HepG2 (cell line): ENCODE data around the gene EPN2. TPM values are rescaled to one million over a fixed set of nuclear protein-coding genes. Genes with fewer than 3 reads are reported as not detected.

Experiments used
- ARNT ChIP-seq: fragments of 450-650 bp; IDR thresholded peaks from 2 replicates; pipeline ENCODE4 v1.6.1; 2017
- CBX2 ChIP-seq, 2 experiments: fragments of 200-600 bp in 1 of 2; sonication (generic); formaldehyde crosslinking in 1 of 2; IDR thresholded peaks; 2 replicates each; pipeline versions ENCODE4 v1.7.0 to v1.8.1; 2018 to 2022; ENCODE audit warnings: low read depth in 2 of 2, low read length in 1 of 2, mild to moderate bottlenecking in 1 of 2, missing genetic modification reagents in 1 of 2
- CEBPZ ChIP-seq: IDR thresholded peaks from 2 replicates; pipeline ENCODE4 v1.6.1; 2012; ENCODE audit warnings: low read length, improper control_type of control experiment
- GABPA ChIP-seq, 2 experiments: IDR thresholded peaks; 2 replicates each; pipeline ENCODE4 v1.6.1; 2011 to 2016; ENCODE audit warnings: low read depth in 2 of 2, low read length in 1 of 2, missing biosample characterization in 1 of 2, missing genetic modification characterization in 1 of 2
- IRF1 ChIP-seq: sonication (generic); formaldehyde crosslinking; IDR thresholded peaks from 2 replicates; pipeline ENCODE4 v1.4.0; 2020; ENCODE audit warnings: low read depth, mild to moderate bottlenecking, missing genetic modification reagents
- NR2C2 ChIP-seq: sonication (generic); formaldehyde crosslinking; IDR thresholded peaks from 2 replicates; pipeline ENCODE4 v1.4.0; 2020; ENCODE audit warnings: missing genetic modification reagents, mild to moderate bottlenecking, moderate library complexity, borderline replicate concordance
- SALL1 ChIP-seq: sonication (generic); formaldehyde crosslinking; IDR thresholded peaks from 2 replicates; pipeline ENCODE4 v1.8.0; 2022; ENCODE audit warnings: mild to moderate bottlenecking, missing genetic modification reagents
- SYNCRIP ChIP-seq: fragments of 200-400 bp; formaldehyde crosslinking; IDR thresholded peaks from 2 replicates; pipeline ENCODE4 v1.6.1; 2018; ENCODE audit warnings: mild to moderate bottlenecking, low read depth, low read length; ENCODE audit not compliant: insufficient read depth
- TP53 ChIP-seq: sonication (generic); formaldehyde crosslinking; conservative IDR thresholded peaks from 2 replicates; pipeline ENCODE4 v1.4.0; 2020; ENCODE audit warnings: missing genetic modification reagents
- ZBTB7B ChIP-seq: sonication (generic); formaldehyde crosslinking; IDR thresholded peaks from 2 replicates; pipeline ENCODE4 v1.4.0; 2020; ENCODE audit warnings: missing genetic modification reagents
- ZNF275 ChIP-seq: sonication (generic); formaldehyde crosslinking; IDR thresholded peaks from 2 replicates; pipeline ENCODE4 v1.8.0; 2022; ENCODE audit warnings: missing genetic modification reagents, mild to moderate bottlenecking, inconsistent platforms, borderline replicate concordance
- ZNF431 ChIP-seq: sonication (generic); formaldehyde crosslinking; IDR thresholded peaks from 2 replicates; pipeline ENCODE4 v1.9.0; 2022; ENCODE audit warnings: missing genetic modification reagents, low read depth, mild to moderate bottlenecking, borderline replicate concordance
- ZNF432 ChIP-seq: sonication (generic); formaldehyde crosslinking; IDR thresholded peaks from 2 replicates; pipeline ENCODE4 v1.5.0; 2020; ENCODE audit warnings: missing genetic modification reagents, mild to moderate bottlenecking, borderline replicate concordance
- ZNF513 ChIP-seq: sonication (generic); formaldehyde crosslinking; conservative IDR thresholded peaks from 2 replicates; pipeline ENCODE4 v1.5.0; 2020; ENCODE audit warnings: missing genetic modification reagents
- ZNF615 ChIP-seq: sonication (generic); formaldehyde crosslinking; IDR thresholded peaks from 2 replicates; pipeline ENCODE4 v1.5.0; 2020; ENCODE audit warnings: mild to moderate bottlenecking, missing genetic modification reagents, borderline replicate concordance
- ZSCAN12 ChIP-seq: sonication (generic); formaldehyde crosslinking; IDR thresholded peaks from 2 replicates; pipeline ENCODE4 v1.9.0; 2021; ENCODE audit warnings: mild to moderate bottlenecking, missing genetic modification reagents
- polyA plus RNA-seq, 8 experiments: library from polyadenylated mRNA; depleted of rRNA in 3 of 8; stranded (reverse) in 7 of 8; unstranded in 1 of 8; fragments of >200 nt; fragmentation: Illumina TruSeq in 4 of 8; extraction: Trizol in 4 of 8; gene quantifications; 2 replicates each; pipeline versions ENCODE4 v1.2.1 to v1.2.3, GENCODE V29; 2011 to 2016; ENCODE audit warnings: low read depth in 4 of 8, missing spikeins in 1 of 8, mixed read lengths in 1 of 8; ENCODE audit not compliant: insufficient read depth in 1 of 8
- total RNA-seq, 5 experiments: library from RNA; depleted of rRNA; stranded (reverse); fragments of >200 nt; fragmentation: Illumina TruSeq; extraction: Trizol; gene quantifications; 2 replicates each; pipeline ENCODE4 v1.2.3, GENCODE V29; 2016; ENCODE audit warnings: low read depth in 1 of 5

The EPN2 gene
- total and polyA plus RNA-seq, 2 of the 13 experiments (the other 11 are each of a cell fraction or from before 2014, with no cell fraction given), result 7.8 to 19.2 TPM

- TF ChIP-seq ZNF513, result no peak
- TF ChIP-seq CEBPZ, result no peak
- no peak for TF ChIP-seq TP53 (CRISPR knock-in tag)
- no peak for TF ChIP-seq SYNCRIP
- TF ChIP-seq ZBTB7B, result no peak
- peak; percentile 48; the same call in 1 of the 2 replicates for TF ChIP-seq ZSCAN12 (CRISPR knock-in tag)
- no peak for TF ChIP-seq CBX2 (IDR thresholded peaks at IDR 0.05; ENCODE audit: low read depth, low read length)
- TF ChIP-seq CBX2 (CRISPR knock-in tag; IDR thresholded peaks at IDR 0.05; ENCODE audit: low read depth), result no peak
- 0 out of 2 replicates have a peak, but pooled peaks have one; percentile 44 for TF ChIP-seq SALL1 (CRISPR knock-in tag)
- TF ChIP-seq ZNF275, result 0 out of 2 replicates have a peak, but pooled peaks have one; percentile 9
- no peak for TF ChIP-seq ZNF615 (CRISPR knock-in tag)
- no peak for TF ChIP-seq NR2C2 (CRISPR knock-in tag)
- no peak for TF ChIP-seq GABPA (IDR thresholded peaks at IDR 0.05; ENCODE audit: low read depth, low read length)
- TF ChIP-seq GABPA (CRISPR knock-in tag; IDR thresholded peaks at IDR 0.05; ENCODE audit: low read depth), result no peak
- no peak for TF ChIP-seq IRF1
- TF ChIP-seq ARNT, result no peak
- TF ChIP-seq ZNF432 (CRISPR knock-in tag), result no peak
- no peak for TF ChIP-seq ZNF431
Measured at GRCh38 chr17:19237389-19238166, 412 bp downstream of the EPN2 start (continued).
